GM18519 (cell line): ENCODE results near the gene C1QTNF4.

Source experiments
- ATAC-seq: cut with Tn5 transposase; IDR thresholded peaks from one replicate; pipeline ENCODE4 v1.9.1; 2021; ENCODE audit warnings: mild to moderate bottlenecking, moderate library complexity; ENCODE audit not compliant: unreplicated experiment, low FRiP score

The C1QTNF4 gene

GRCh38 chr11:47595029-47595428 is 818 bp upstream of the C1QTNF4 start:
- no peak for ATAC-seq

GRCh38 chr11:47593492-47593933 is 698 bp downstream of the C1QTNF4 start:
- no peak for ATAC-seq

GRCh38 chr11:47592970-47593369 is 1.2 kb downstream of the C1QTNF4 start:
- no peak for ATAC-seq

GRCh38 chr11:47592251-47592650 is 2.0 kb downstream of the C1QTNF4 start:
- ATAC-seq, result no peak

GRCh38 chr11:47591764-47592163 is 2.4 kb downstream of the C1QTNF4 start:
- ATAC-seq, result no peak

GRCh38 chr11:47589977-47590861 is 4.0 kb downstream of the C1QTNF4 start:
- no peak for ATAC-seq

GRCh38 chr11:47589584-47589976 is 4.6 kb downstream of the C1QTNF4 start:
- ATAC-seq, result no peak

- ATAC-seq, result no peak
These were observed 5.1 kb downstream of the C1QTNF4 start for GRCh38 chr11:47589118-47589517.

- no peak for ATAC-seq
These were observed 6.4 kb downstream of the C1QTNF4 start for GRCh38 chr11:47587723-47588326.

GRCh38 chr11:47587039-47587716 is 7.0 kb downstream of the C1QTNF4 start:
- no peak for ATAC-seq

GRCh38 chr11:47586098-47586855 is 7.9 kb downstream of the C1QTNF4 start, which contains the start of gene FAM180B:
Gene FAM180B, plus strand, starts transcription at chr11:47586678. Its CDS starts 91 bp downstream, at chr11:47586769.
- ATAC-seq, result no peak

- no peak for ATAC-seq
These were observed 10.4 kb downstream of the C1QTNF4 start for GRCh38 chr11:47583844-47584243.

GRCh38 chr11:47578524-47579494 is 15.4 kb downstream of the C1QTNF4 start, which contains the start of the genes KBTBD4 and NDUFS3:
Gene KBTBD4, minus strand, starts transcription at chr11:47578970. Its CDS starts 19 bp downstream, at chr11:47578951.
Gene NDUFS3, plus strand, starts transcription at chr11:47579074. Its CDS starts 18 bp downstream, at chr11:47579092.
- peak; percentile 88 for ATAC-seq

- no peak for ATAC-seq
These were observed 16.7 kb downstream of the C1QTNF4 start for GRCh38 chr11:47577460-47578041.

- no peak for ATAC-seq
These were observed 20.9 kb downstream of the C1QTNF4 start for GRCh38 chr11:47573321-47573720.

- ATAC-seq, result no peak
These were observed 21.4 kb downstream of the C1QTNF4 start for GRCh38 chr11:47572715-47573255.

GRCh38 chr11:47571895-47572294 is 22.3 kb downstream of the C1QTNF4 start:
- ATAC-seq, result no peak

GRCh38 chr11:47571357-47571729 is 22.9 kb downstream of the C1QTNF4 start:
- no peak for ATAC-seq
